Caco-2 (cell line): ENCODE data around the gene DBP. TPM values are rescaled to one million over a fixed set of nuclear protein-coding genes. Genes with fewer than 3 reads are reported as not detected.

Experiments used
- BruUV-seq: library from RNA; stranded (reverse); fragments of 400-500 nt; replicated peaks from 2 replicates; lab custom pipeline; 2021; lab: Mats Ljungman, UMichigan
- CTCF ChIA-PET: fragments of 300-600 bp; sonication (Branson Sonifier 250); formaldehyde crosslinking; loops from one replicate; lab custom pipeline; 2022; ENCODE audit warnings: antibody characterized with exemption; lab: Charles Lee
- POLR2A ChIA-PET: fragments of 300-600 bp; sonication (Branson Sonifier 250); formaldehyde crosslinking; loops from one replicate; lab custom pipeline; 2022; ENCODE audit warnings: antibody characterized with exemption; lab: Charles Lee
- DNase-seq, 2 experiments: peaks; one replicate each; pipeline versions ENCODE4 v3.0.0 to v3.0.0-alpha.2; 2020 to 2022
- H3K27me3 ChIP-seq: replicated peaks from 2 replicates; pipeline ENCODE4 v1.6.0; 2011; ENCODE audit warnings: low read length; ENCODE audit not compliant: control insufficient read depth, insufficient read depth
- H3K36me3 ChIP-seq: 2 replicates; pipeline ENCODE4 v1.5.1; 2011; ENCODE audit warnings: low read length; ENCODE audit not compliant: control insufficient read depth, insufficient read depth
- H3K4me1 ChIP-seq: fragments of 250-450 bp; sonication (Bioruptor Pico); 2 replicates; pipeline ENCODE4 v1.5.1; 2020; ENCODE audit warnings: mild to moderate bottlenecking
- H3K4me3 ChIP-seq: 2 replicates; pipeline ENCODE4 v1.5.1; 2011; ENCODE audit warnings: low read depth, mild to moderate bottlenecking, control low read depth, low read length
- H3K9me3 ChIP-seq: fragments of 250-450 bp; sonication (Bioruptor Pico); 2 replicates; pipeline ENCODE4 v1.5.1; 2020; ENCODE audit warnings: mild to moderate bottlenecking, moderate library complexity
- H3K27ac Mint-ChIP-seq: one replicate; pipeline ENCODE4 v1.8.0; 2022; ENCODE audit warnings: mixed read lengths; ENCODE audit not compliant: unreplicated experiment
- H3K27me3 Mint-ChIP-seq: one replicate; pipeline ENCODE4 v1.8.0; 2022; ENCODE audit warnings: mixed read lengths; ENCODE audit not compliant: insufficient read depth, unreplicated experiment
- H3K36me3 Mint-ChIP-seq: one replicate; pipeline ENCODE4 v1.8.0; 2022; ENCODE audit warnings: mild to moderate bottlenecking, mixed read lengths; ENCODE audit not compliant: insufficient read depth, unreplicated experiment
- H3K4me1 Mint-ChIP-seq: one replicate; pipeline ENCODE4 v1.8.0; 2022; ENCODE audit warnings: low read depth, mixed read lengths; ENCODE audit not compliant: unreplicated experiment
- H3K4me3 Mint-ChIP-seq: one replicate; pipeline ENCODE4 v1.8.0; 2022; ENCODE audit warnings: mild to moderate bottlenecking, moderate library complexity, mixed read lengths; ENCODE audit not compliant: unreplicated experiment
- H3K9me3 Mint-ChIP-seq: one replicate; pipeline ENCODE4 v1.8.0; 2022; ENCODE audit warnings: mixed read lengths; ENCODE audit not compliant: unreplicated experiment
- CTCF ChIP-seq, 2 experiments: fragments of 200-600 bp in 1 of 2; IDR thresholded peaks; 1 replicate in 1 of 2; 2 replicates in 1 of 2; pipeline versions ENCODE4 v1.5.1 to v1.8.0; 2011 to 2022; ENCODE audit warnings: antibody characterized with exemption in 1 of 2, control low read depth in 1 of 2, inconsistent platforms in 1 of 2, low read depth in 1 of 2, low read length in 1 of 2, mild to moderate bottlenecking in 1 of 2, moderate library complexity in 1 of 2; ENCODE audit not compliant: insufficient read depth in 1 of 2, severe bottlenecking in 1 of 2, unreplicated experiment in 1 of 2
- intact Hi-C: fragments of 100-400 bp; cut with micrococcal nuclease; formaldehyde crosslinking; loops from one replicate; pipeline ENCODE4 v1.10.0; 2022; ENCODE audit not compliant: unreplicated experiment
- total RNA-seq: library from RNA; stranded (reverse); gene quantifications from 2 replicates; pipeline ENCODE4 v1.2.3, GENCODE V29; 2022

Gene DBP
- total RNA-seq, 1 experiment from 2014 or later: 17.4 TPM

GRCh38 chr19:48671446-48671995 is 34.3 kb upstream of the DBP start:
- no peaks in the 10 kb centered on the region for H3K27me3 ChIP-seq
- Mint-ChIP-seq H3K27ac (peak overlapping the region; percentile 33), H3K9me3 (peaks cover 11% of the 10 kb centered on the region), H3K27me3 (no peaks in the 10 kb centered on the region), H3K4me3 (no peak overlapping the region), H3K4me1 (peaks cover 5% of the 10 kb centered on the region), H3K36me3 (no peaks in the 10 kb centered on the region)
- H3K36me3 ChIP-seq: no peaks in the 10 kb centered on the region
- peaks cover 6% of the 10 kb centered on the region for H3K4me1 ChIP-seq
- ChIA-PET POLR2A (no interaction called here), CTCF (no interaction called here)
- no TSS peak for BruUV-seq
- DNase-seq: no peak
- no peak for TF ChIP-seq CTCF (IDR thresholded peaks at IDR 0.05; ENCODE audit: insufficient read depth in 1 of 2, low read depth in 1 of 2, low read length in 1 of 2, severe bottlenecking in 1 of 2, unreplicated experiment in 1 of 2)
- H3K9me3 ChIP-seq: no peaks in the 10 kb centered on the region
- intact Hi-C loops: no loop called here
- no peak overlapping the region for H3K4me3 ChIP-seq

GRCh38 chr19:48670699-48671445 is 33.7 kb upstream of the DBP start:
- peaks cover 11% of the 10 kb centered on the region for H3K9me3 Mint-ChIP-seq
- DNase-seq: no peak
- TF ChIP-seq CTCF (IDR thresholded peaks at IDR 0.05; ENCODE audit: insufficient read depth in 1 of 2, low read depth in 1 of 2, low read length in 1 of 2, severe bottlenecking in 1 of 2, unreplicated experiment in 1 of 2): no peak
- no peaks in the 10 kb centered on the region for H3K27me3 Mint-ChIP-seq
- peaks cover 9% of the 10 kb centered on the region for H3K4me1 Mint-ChIP-seq
- CTCF ChIA-PET: no interaction called here
- intact Hi-C loops: no loop called here
- BruUV-seq: no TSS peak
- H3K4me3 Mint-ChIP-seq: no peak overlapping the region
- no peak overlapping the region for H3K4me3 ChIP-seq
- H3K36me3 ChIP-seq: no peaks in the 10 kb centered on the region
- peaks cover 11% of the 10 kb centered on the region for H3K4me1 ChIP-seq
- peak overlapping the region; percentile 33 for H3K27ac Mint-ChIP-seq
- no peaks in the 10 kb centered on the region for H3K9me3 ChIP-seq
- H3K27me3 ChIP-seq: no peaks in the 10 kb centered on the region
- POLR2A ChIA-PET: no interaction called here
- H3K36me3 Mint-ChIP-seq: no peaks in the 10 kb centered on the region

- peaks cover 16% of the 10 kb centered on the region for H3K4me1 ChIP-seq
- peaks cover 11% of the 10 kb centered on the region for H3K9me3 Mint-ChIP-seq
- POLR2A ChIA-PET: no interaction called here
- H3K4me3 ChIP-seq: no peak overlapping the region
- H3K27me3 ChIP-seq: no peaks in the 10 kb centered on the region
- DNase-seq: no peak
- no peak for TF ChIP-seq CTCF (IDR thresholded peaks at IDR 0.05; ENCODE audit: insufficient read depth in 1 of 2, low read depth in 1 of 2, low read length in 1 of 2, severe bottlenecking in 1 of 2, unreplicated experiment in 1 of 2)
- peaks cover 7% of the 10 kb centered on the region for H3K4me1 Mint-ChIP-seq
- intact Hi-C loops: no loop called here
- H3K4me3 Mint-ChIP-seq: no peak overlapping the region
- no TSS peak for BruUV-seq
- no peak overlapping the region for H3K27ac Mint-ChIP-seq
- H3K9me3 ChIP-seq: no peaks in the 10 kb centered on the region
- CTCF ChIA-PET: no interaction called here
- no peaks in the 10 kb centered on the region for H3K36me3 ChIP-seq
- H3K27me3 Mint-ChIP-seq: no peaks in the 10 kb centered on the region
- H3K36me3 Mint-ChIP-seq: no peaks in the 10 kb centered on the region
Measured at GRCh38 chr19:48669903-48670668, 32.9 kb upstream of the DBP start.
